Suprapubic skin (tissue), 4 donors: ENCODE results near the gene GRM7.

Source experiments
- CTCF ChIP-seq, 2 donors: fragments of 200-600 bp in 1 of 2; fragments of 450-650 bp in 1 of 2; sonication (generic) in 1 of 2; IDR thresholded peaks; one replicate each; pipeline ENCODE4 v1.5.1; 2016 to 2019; ENCODE audit warnings: antibody characterized with exemption in 2 of 2, mild to moderate bottlenecking in 1 of 2, moderate library complexity in 1 of 2
- EP300 ChIP-seq: sonication (generic); formaldehyde crosslinking; IDR thresholded peaks from one replicate; pipeline ENCODE4 v1.6.1; 2017; ENCODE audit warnings: antibody characterized with exemption
- POLR2A ChIP-seq, 2 donors: fragments of 450-650 bp; IDR thresholded peaks; one replicate each; pipeline ENCODE4 v1.6.1; 2017; ENCODE audit warnings: antibody characterized with exemption in 2 of 2, mild to moderate bottlenecking in 2 of 2, moderate library complexity in 2 of 2
- POLR2AphosphoS5 ChIP-seq, 3 donors: sonication (generic); formaldehyde crosslinking; IDR thresholded peaks; one replicate each; pipeline ENCODE4 v1.6.1; 2017; ENCODE audit warnings: antibody characterized with exemption in 3 of 3

GRCh38 chr3:7288133-7288532 lies 427.2 kb downstream of the GRM7 start:
- TF ChIP-seq POLR2A (IDR thresholded peaks at IDR 0.05) (no peak), CTCF (IDR thresholded peaks at IDR 0.05) (no peak), POLR2AphosphoS5 (IDR thresholded peaks at IDR 0.05) (no peak), EP300 (no peak)
